K562 (cell line): Measurements from ENCODE around the gene ZP1. TPM values are rescaled to one million over a fixed set of nuclear protein-coding genes. Genes with fewer than 3 reads are reported as not detected.

ENCODE experiments used
- ATAC-seq: fragments of 200-7000 bp; cut with Tn5 transposase; 3 replicates; pipeline ENCODE4 v1.9.1; 2020; ENCODE audit warnings: moderate library complexity
- BruUV-seq: library from RNA; stranded (reverse); fragments of 400-500 nt; replicated peaks from 2 replicates; lab custom pipeline; 2021; lab: Mats Ljungman, UMichigan
- CTCF ChIA-PET: fragments of 300-600 bp; formaldehyde crosslinking; extraction: SDS; loops from one replicate; lab custom pipeline; 2021; ENCODE audit warnings: low intra/inter-chr PET ratio; lab: Yijun Ruan, JAX
- POLR2A ChIA-PET: fragments of 300-600, 350-650 bp; sonication (Branson Sonifier 250); formaldehyde crosslinking; extraction: SDS; loops from one replicate; lab custom pipeline; 2021; ENCODE audit warnings: antibody characterized with exemption, inconsistent platforms; lab: Yijun Ruan, JAX
- DNase-seq, 4 experiments: peaks; one replicate each; pipeline versions ENCODE4 v3.0.0 to v3.0.0-alpha.2; 2011 to 2018; ENCODE audit warnings: low spot score in 3 of 4, mixed read lengths in 3 of 4; ENCODE audit errors: extremely low read depth in 1 of 4
- FAIRE-seq: peaks from 2 replicates; lab custom pipeline; 2011; peaks lifted over from hg19 to GRCh38; lab: Jason Lieb, UNC
- H2AFZ ChIP-seq: 2 replicates; pipeline ENCODE4 v1.6.0; 2011; ENCODE audit warnings: low read depth, low read length, control low read depth, inconsistent platforms
- H3K27ac ChIP-seq: fragments of 200-600 bp; 3 replicates; pipeline ENCODE4 v1.8.0; 2011; ENCODE audit warnings: low read depth, mild to moderate bottlenecking, control low read depth, inconsistent platforms, low read length, moderate library complexity, mixed read lengths; ENCODE audit errors: extremely low read depth
- H3K27me3 ChIP-seq, 2 experiments: fragments of 300-600 bp in 1 of 2; 2 replicates in 1 of 2; 3 replicates in 1 of 2; pipeline versions ENCODE4 v1.6.0 to v1.8.0; 2011; ENCODE audit warnings: inconsistent platforms in 2 of 2, low read length in 2 of 2, mild to moderate bottlenecking in 1 of 2, mixed read lengths in 1 of 2, moderate library complexity in 1 of 2; ENCODE audit not compliant: control insufficient read depth in 2 of 2, insufficient read depth in 2 of 2
- H3K36me3 ChIP-seq: fragments of 300-600 bp; 3 replicates; pipeline ENCODE4 v1.8.0; 2011; ENCODE audit warnings: mild to moderate bottlenecking, low read length, inconsistent platforms; ENCODE audit not compliant: control insufficient read depth, insufficient read depth
- H3K4me1 ChIP-seq, 2 experiments: fragments of 200-600 bp in 1 of 2; replicated peaks in 1 of 2; 2 replicates in 1 of 2; 3 replicates in 1 of 2; pipeline versions ENCODE4 v1.5.1 to v1.8.0; 2011; ENCODE audit warnings: inconsistent platforms in 2 of 2, low read length in 2 of 2, mild to moderate bottlenecking in 1 of 2, mixed read lengths in 1 of 2, moderate library complexity in 1 of 2; ENCODE audit not compliant: control insufficient read depth in 2 of 2, insufficient read depth in 2 of 2
- H3K4me2 ChIP-seq: 2 replicates; pipeline ENCODE4 v1.6.1; 2011; ENCODE audit warnings: low read length, control low read depth, inconsistent platforms, mixed read lengths; ENCODE audit not compliant: insufficient read depth
- H3K4me3 ChIP-seq: fragments of 200-600 bp; sonication (generic), shearing (Covaris generic); 2 replicates; pipeline ENCODE4 v1.5.1; 2016; ENCODE audit warnings: control low read depth, inconsistent platforms
- H3K79me2 ChIP-seq: fragments of 200-600 bp; 3 replicates; pipeline ENCODE4 v1.8.0; 2011; ENCODE audit warnings: low read length, inconsistent platforms; ENCODE audit not compliant: control insufficient read depth, insufficient read depth
- H3K9ac ChIP-seq, 2 experiments: 2 replicates each; pipeline versions ENCODE4 v1.6.0 to v1.6.1; 2011; ENCODE audit warnings: low read depth in 2 of 2, low read length in 2 of 2, control low read depth in 1 of 2, inconsistent platforms in 1 of 2, mild to moderate bottlenecking in 1 of 2, mixed read lengths in 1 of 2; ENCODE audit not compliant: insufficient read depth in 1 of 2
- H3K9me1 ChIP-seq: one replicate; pipeline ENCODE4 v1.6.0; 2011; ENCODE audit warnings: inconsistent platforms, mild to moderate bottlenecking, low read length, moderate library complexity; ENCODE audit not compliant: control insufficient read depth, insufficient read depth
- H3K9me3 ChIP-seq: replicated peaks from 2 replicates; pipeline ENCODE4 v1.5.1; 2011; ENCODE audit warnings: low read depth, low read length, inconsistent platforms; ENCODE audit not compliant: control insufficient read depth, insufficient read depth
- H4K20me1 ChIP-seq: replicated peaks from 2 replicates; pipeline ENCODE4 v1.6.1; 2011; ENCODE audit warnings: low read length, inconsistent platforms, mixed read lengths; ENCODE audit not compliant: control insufficient read depth, insufficient read depth
- BRD9 ChIP-seq: fragments of 450-650 bp; IDR thresholded peaks from 2 replicates; pipeline ENCODE4 v1.6.1; 2018; ENCODE audit warnings: low read depth; ENCODE audit not compliant: partially characterized antibody
- ELF4 ChIP-seq: fragments of 450-650 bp; formaldehyde crosslinking; IDR thresholded peaks from 2 replicates; pipeline ENCODE4 v1.4.0; 2022; ENCODE audit warnings: missing genetic modification characterization
- ETV6 ChIP-seq, 3 experiments: fragments of 150-350 bp in 1 of 3; sonication (generic) in 1 of 3; formaldehyde crosslinking in 1 of 3; IDR thresholded peaks; 2 replicates each; pipeline versions ENCODE4 v1.6.1 to v1.8.0; 2014 to 2022; ENCODE audit warnings: borderline replicate concordance in 2 of 3, low read depth in 2 of 3, antibody characterized with exemption in 1 of 3, low read length in 1 of 3, mild to moderate bottlenecking in 1 of 3, missing genetic modification reagents in 1 of 3
- FOXA1 ChIP-seq: fragments of 450-650 bp; IDR thresholded peaks from 2 replicates; pipeline ENCODE4 v1.6.1; 2016; ENCODE audit warnings: mild to moderate bottlenecking, borderline replicate concordance
- IFI16 ChIP-seq: fragments of 250-450 bp; sonication (Bioruptor Pico); IDR thresholded peaks from 2 replicates; pipeline ENCODE4 v2.1.2; 2022; ENCODE audit warnings: mild to moderate bottlenecking, inconsistent platforms
- RBM15 ChIP-seq: fragments of 200-400 bp; formaldehyde crosslinking; IDR thresholded peaks from 2 replicates; pipeline ENCODE4 v1.6.1; 2018; ENCODE audit warnings: mild to moderate bottlenecking, low read length, moderate library complexity; ENCODE audit not compliant: insufficient read depth
- SRSF1 ChIP-seq: fragments of 200-400 bp; formaldehyde crosslinking; IDR thresholded peaks from 2 replicates; pipeline ENCODE4 v1.6.1; 2017; ENCODE audit warnings: mild to moderate bottlenecking, low read depth, low read length, moderate library complexity
- THRA ChIP-seq: fragments of 450-650 bp; IDR thresholded peaks from 2 replicates; pipeline ENCODE4 v1.6.1; 2017; ENCODE audit warnings: mild to moderate bottlenecking, moderate library complexity
- TOE1 ChIP-seq, 2 experiments: fragments of 450-650 bp in 1 of 2; sonication (generic) in 1 of 2; formaldehyde crosslinking in 1 of 2; IDR thresholded peaks; 2 replicates each; pipeline versions ENCODE4 v1.7.1 to v1.8.0; 2016 to 2022; ENCODE audit warnings: borderline replicate concordance in 2 of 2, mild to moderate bottlenecking in 2 of 2, antibody characterized with exemption in 1 of 2, inconsistent platforms in 1 of 2, low read depth in 1 of 2, missing genetic modification reagents in 1 of 2, moderate library complexity in 1 of 2
- ZNF239 ChIP-seq: fragments of 250-450 bp; sonication (Bioruptor Pico); IDR thresholded peaks from 2 replicates; pipeline ENCODE4 v1.4.0; 2020; ENCODE audit warnings: mild to moderate bottlenecking
- ZNF347 ChIP-seq: fragments of 450-650 bp; formaldehyde crosslinking; IDR thresholded peaks from 2 replicates; pipeline ENCODE4 v1.4.0; 2020; ENCODE audit warnings: low read depth, mild to moderate bottlenecking, moderate library complexity
- WGBS: fragments of 100-300 bp; shearing (Covaris generic); methylation state at CpG from one replicate; pipeline ENCODE4 v1.1.6; 2016; ENCODE audit warnings: low coverage, mixed read lengths; ENCODE audit not compliant: insufficient coverage; ENCODE audit errors: missing lambda C conversion rate; 5-methylcytosine and 5-hydroxymethylcytosine counted together
- in situ Hi-C: fragments of 300-500 bp; cut with MboI; formaldehyde crosslinking; loops from 4 replicates; pipeline ENCODE4 v1.15.0; 2018; ENCODE audit warnings: inconsistent platforms, mixed read lengths
- intact Hi-C: fragments of 100-400 bp; cut with micrococcal nuclease; formaldehyde crosslinking; loops from 2 replicates; pipeline ENCODE4 v1.14.2; 2022
- polyA plus RNA-seq, 8 experiments: library from polyadenylated mRNA; depleted of rRNA in 4 of 8; stranded (reverse) in 5 of 8; unstranded in 3 of 8; fragments of >200 nt; fragmentation: Nextera tagmentation in 2 of 8; fragmentation: Illumina TruSeq in 1 of 8; extraction: Ambion mirVana in 2 of 8; extraction: Trizol in 1 of 8; gene quantifications; 2 replicates each; pipeline versions ENCODE4 v1.2.1 to v1.2.3, GENCODE V29; 2011 to 2014; ENCODE audit warnings: inconsistent platforms in 1 of 8, missing spikeins in 1 of 8
- total RNA-seq, 7 experiments: library from RNA; depleted of rRNA in 6 of 7; stranded (reverse); fragments of >200 nt in 6 of 7; fragmentation: Illumina TruSeq in 2 of 7; extraction: Trizol in 2 of 7; gene quantifications; 2 replicates each; pipeline versions ENCODE4 v1.2.1 to v1.2.3, GENCODE V29; 2011 to 2021; ENCODE audit warnings: low replicate concordance in 1 of 7
- TF ChIP-seq, protein P1 (sequence below): sonication (generic); formaldehyde crosslinking; IDR thresholded peaks from 2 replicates; pipeline ENCODE4 v1.9.0; 2022; ENCODE audit warnings: mild to moderate bottlenecking, missing genetic modification reagents

Gene ZP1
- total and polyA plus RNA-seq, 9 of the 15 experiments (the other 6 are each of a cell fraction or from before 2014, with no cell fraction given): 0.11 to 0.15 TPM; not detected in 7

DNA sequence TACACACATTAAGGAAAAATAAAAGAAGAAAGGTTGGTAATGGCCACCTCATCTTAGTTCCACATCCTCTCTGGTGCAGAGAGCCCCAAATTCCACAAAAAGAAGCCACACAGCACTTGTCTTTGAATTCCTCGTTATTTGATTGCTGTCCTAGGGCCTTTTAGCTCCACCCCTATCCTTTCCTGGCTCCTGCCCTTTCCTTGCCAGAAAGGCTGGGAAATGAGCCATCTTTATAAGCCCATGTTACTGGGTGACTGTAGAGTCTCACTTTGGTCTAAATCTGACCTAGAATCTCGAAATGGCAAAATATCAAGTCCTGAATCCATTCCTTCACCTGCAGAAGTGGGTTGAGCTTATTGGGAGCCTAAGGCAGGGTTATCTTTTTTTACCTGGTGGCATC, 52.6 kb downstream of the ZP1 start (continued):
- no peak for TF ChIP-seq ZNF239 (CRISPR knock-in tag)
- TF ChIP-seq, all 486 proteins: peak for 0

GRCh38 chr11:60921259-60921658, 53.9 kb downstream of the ZP1 start:
- BruUV-seq: no TSS peak
- ChIA-PET CTCF (no interaction called here), POLR2A (interaction anchor here (0.5 to 1.5 kb wide), 2 partner anchors 8 to 62 kb away, joined by 4 to 5 read pairs; partner anchors contain the start of gene TMEM109)
- H3K27ac ChIP-seq: no peak overlapping the region
- no peak for TF ChIP-seq SRSF1
- TF ChIP-seq THRA: no peak
- TF ChIP-seq ETV6 (IDR thresholded peaks at IDR 0.05; ENCODE audit: borderline replicate concordance in 1 of 2, low read depth in 2 of 2, low read length in 1 of 2): no peak
- no peak for TF ChIP-seq ETV6 (CRISPR knock-in tag; IDR thresholded peaks at IDR 0.05; ENCODE audit: borderline replicate concordance)
- TF ChIP-seq, protein P1, sequence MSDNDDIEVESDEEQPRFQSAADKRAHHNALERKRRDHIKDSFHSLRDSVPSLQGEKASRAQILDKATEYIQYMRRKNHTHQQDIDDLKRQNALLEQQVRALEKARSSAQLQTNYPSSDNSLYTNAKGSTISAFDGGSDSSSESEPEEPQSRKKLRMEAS: no peak
- no peak for TF ChIP-seq FOXA1
- no peak for TF ChIP-seq TOE1 (IDR thresholded peaks at IDR 0.05; ENCODE audit: borderline replicate concordance)
- no peak for TF ChIP-seq TOE1 (CRISPR knock-in tag; IDR thresholded peaks at IDR 0.05; ENCODE audit: borderline replicate concordance, low read depth)
- no peak for TF ChIP-seq IFI16 (CRISPR knock-in tag)
- no peak for TF ChIP-seq RBM15
- no peak for TF ChIP-seq ZNF347 (CRISPR knock-in tag)
- TF ChIP-seq ELF4 (CRISPR knock-in tag): no peak
- TF ChIP-seq BRD9: no peak
- intact Hi-C loops: no loop called here
- H3K9ac ChIP-seq: no peak overlapping the region
- H3K36me3 ChIP-seq: peaks cover 54% of the 10 kb centered on the region
- ATAC-seq (no peak), FAIRE-seq (no peak), DNase-seq (no peak)
- H3K9me1 ChIP-seq: no peaks in the 10 kb centered on the region
- peaks cover 17 to 19% of the 10 kb centered on the region in 2 experiments for H3K27me3 ChIP-seq
- 83% methylated on average over 9 of the region's 11 CpGs for WGBS
- peaks cover 7 to 22% of the 10 kb centered on the region in 2 experiments; a peak in 4 of 5 replicates for H3K4me1 ChIP-seq
- no peak overlapping the region for H3K4me2 ChIP-seq
- H3K4me3 ChIP-seq: no peak overlapping the region
- peaks cover 29% of the 10 kb centered on the region; the same call in 2 of the 3 replicates for H3K79me2 ChIP-seq
- no peak overlapping the region for H2AFZ ChIP-seq
- in situ Hi-C loops: no loop called here
- peaks cover 5% of the 10 kb centered on the region; the same call in 1 of the 2 replicates for H4K20me1 ChIP-seq
- H3K9me3 ChIP-seq: no peaks in the 10 kb centered on the region
